ENCODE data around the gene UBE2Q2.
A peak's percentile ranks its signal among the peaks of the same experiment; 100 is the strongest.

GRCh38 chr15:75801859-75802593 lies 41.2 kb upstream of the UBE2Q2 start:
- TF ChIP-seq POLR2A (IDR thresholded peaks at IDR 0.05) (no peak), POLR2AphosphoS5 (IDR thresholded peaks at IDR 0.05) (no peak), CTCF (IDR thresholded peaks at IDR 0.05) (peak; percentile 74 to 100 (median 87))
